Measurements from ENCODE around the gene TRIP11.

- TF ChIP-seq POLR2AphosphoS5 (IDR thresholded peaks at IDR 0.05; ENCODE audit: borderline replicate concordance, low read depth, low read length) = no peak
- TF ChIP-seq EZH2 (IDR thresholded peaks at IDR 0.05) = no peak
- no peak for TF ChIP-seq FOXP2 (optimal IDR thresholded peaks at IDR 0.05; ENCODE audit: control extremely low read depth, extremely low read length, insufficient read depth)
Observed at GRCh38 chr14:91920526-91920925, 119.3 kb downstream of the TRIP11 start.

All from SK-N-MC (cell line).